Posterior vena cava (tissue), 2 donors: ENCODE results near the gene SDHAF3. TPM values are rescaled to one million over a fixed set of nuclear protein-coding genes. Genes with fewer than 3 reads are reported as not detected.
"Not testable (repeated sequence)": the region's sequence is repeated elsewhere in the genome, so short reads cannot be mapped to it uniquely, and the experiment has no call there.

Experiments used
- DNase-seq: peaks from one replicate; pipeline ENCODE4 v3.0.0-alpha.2; 2020; ENCODE audit warnings: low spot score
- intact Hi-C, 2 donors: fragments of 100-400 bp; cut with DNase I; formaldehyde crosslinking; loops; one replicate each; pipeline versions ENCODE4 v1.14.1 to v1.14.2; 2022 to 2023
- total RNA-seq, 2 donors: library from RNA; stranded (reverse); fragmentation: NEBNext Ultra II Directional; extraction: Animal tissue kit (Norgen Biotek cat#: 25700); gene quantifications; one replicate each; pipeline ENCODE4 v1.2.1, GENCODE V29; 2021
- donor health status: DM: yes; HTN: yes; CAD: no.
- donor health status: DM: yes; HTN: yes; CAD: no.

The SDHAF3 gene
- total RNA-seq, 2 donors from 2014 or later: 12.7 to 14.2 TPM

GRCh38 chr7:97196174-97196573, 78.7 kb downstream of the SDHAF3 start:
- intact Hi-C loops, DNase-seq: not testable (repeated sequence)

DNA sequence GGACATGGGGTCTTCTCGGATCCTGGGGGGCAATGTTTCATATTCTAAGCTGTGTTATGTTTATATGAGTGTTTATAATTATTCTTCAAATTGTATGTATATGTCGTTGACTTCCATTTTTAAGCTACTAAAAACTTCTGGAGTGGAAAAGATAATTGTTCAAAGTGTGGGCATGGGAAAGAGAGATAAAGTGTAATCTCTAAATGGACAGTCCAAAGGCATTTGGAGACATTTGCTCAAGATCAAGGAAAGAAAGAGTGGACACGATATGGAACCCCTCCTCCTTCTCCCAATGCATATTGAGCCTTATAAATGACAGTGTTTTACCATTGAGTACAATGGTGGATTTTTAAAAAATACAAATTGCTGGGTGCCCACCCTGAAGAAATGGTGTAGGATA, 81.1 kb downstream of the SDHAF3 start:
- DNase-seq: no peak
- intact Hi-C loops: no loop called here

GRCh38 chr7:97200018-97200417, 82.5 kb downstream of the SDHAF3 start:
- intact Hi-C loops: no loop called here
- DNase-seq: no peak

- no peak for DNase-seq
Measured at GRCh38 chr7:97203957-97204356, 86.5 kb downstream of the SDHAF3 start.

DNA sequence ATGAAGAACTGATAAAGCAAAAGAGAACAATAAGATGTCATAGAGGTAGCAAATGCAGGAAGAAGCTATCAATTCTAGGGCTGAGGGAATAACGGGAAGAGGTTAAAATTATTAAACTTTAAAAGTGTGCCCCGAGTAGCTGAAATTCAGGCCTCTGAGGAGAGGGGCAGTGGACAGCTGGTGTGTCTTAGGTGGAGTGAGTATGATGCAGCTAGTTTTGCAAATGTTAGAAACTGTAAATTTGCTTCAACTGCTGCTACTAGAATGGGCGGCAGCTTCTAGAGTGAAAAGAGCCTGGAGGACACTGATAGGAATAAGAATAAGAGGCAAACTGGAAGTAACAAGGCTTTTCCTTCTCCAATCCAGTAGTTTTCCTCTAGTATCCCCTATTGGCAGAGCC, 87.3 kb downstream of the SDHAF3 start:
- DNase-seq: no peak
- intact Hi-C loops: no loop called here

More at GRCh38 chr7:97203957-97204356, 86.5 kb downstream of the SDHAF3 start:
- intact Hi-C loops: no loop called here

- intact Hi-C loops: no loop called here
- no peak for DNase-seq
Measured at GRCh38 chr7:97215556-97215955, 98.1 kb downstream of the SDHAF3 start.

GRCh38 chr7:97218767-97219166, 101.3 kb downstream of the SDHAF3 start:
- DNase-seq: no peak
- intact Hi-C loops: no loop called here

DNA sequence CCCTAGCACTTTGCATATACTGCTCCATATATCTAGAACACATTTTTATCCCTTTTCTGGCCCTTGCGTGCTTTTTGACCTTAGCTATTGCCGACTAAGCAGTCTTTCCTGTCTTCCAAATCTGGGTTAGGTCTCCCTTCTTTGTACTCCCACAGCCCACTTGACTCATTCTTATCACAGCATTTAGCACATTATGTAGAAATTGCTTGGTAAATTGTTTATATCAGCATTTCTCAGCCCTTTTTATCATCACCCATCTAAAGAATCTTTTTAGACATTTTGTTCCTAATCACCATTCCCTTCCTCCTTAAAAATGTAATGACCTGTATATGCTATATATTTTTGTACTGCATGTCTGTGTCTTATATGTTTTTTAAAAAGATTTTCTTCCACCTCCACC, 101.7 kb downstream of the SDHAF3 start:
- DNase-seq: no peak
- intact Hi-C loops: no loop called here

GRCh38 chr7:97224316-97224715, 106.8 kb downstream of the SDHAF3 start:
- DNase-seq: no peak
- intact Hi-C loops: no loop called here

- intact Hi-C loops: no loop called here
Measured at GRCh38 chr7:97226541-97226940, 109.0 kb downstream of the SDHAF3 start.

More at GRCh38 chr7:97226541-97226940, 109.0 kb downstream of the SDHAF3 start:
- no peak for DNase-seq

Other genes with a start within 250 kb of the SDHAF3 start
- gene DLX6, start 112.1 kb upstream of the SDHAF3 start, total RNA-seq: 1 to 10 TPM; 1.5 to 2.0 TPM
- gene DLX5, start 92.9 kb upstream of the SDHAF3 start, total RNA-seq: 1 to 10 TPM; 4.8 to 4.9 TPM